Stomach (tissue), 4 donors: ENCODE measurements around the gene SOWAHA.

Source experiments
- CTCF ChIP-seq, 7 experiments: fragments of 450-650 bp in 4 of 7; fragments of 200-600 bp in 3 of 7; sonication (generic) in 3 of 7; IDR thresholded peaks; one replicate each; pipeline ENCODE4 v1.5.1; 2016 to 2019; ENCODE audit warnings: antibody characterized with exemption in 7 of 7, control low read depth in 2 of 7, mild to moderate bottlenecking in 1 of 7
- EP300 ChIP-seq: sonication (generic); formaldehyde crosslinking; IDR thresholded peaks from one replicate; pipeline ENCODE4 v1.6.1; 2017; ENCODE audit warnings: antibody characterized with exemption
- POLR2A ChIP-seq, 4 donors: fragments of 450-650 bp; IDR thresholded peaks; one replicate each; pipeline ENCODE4 v1.6.1; 2016; ENCODE audit warnings: antibody characterized with exemption in 4 of 4, control low read depth in 2 of 4, mild to moderate bottlenecking in 1 of 4, moderate library complexity in 1 of 4
- POLR2AphosphoS5 ChIP-seq, 3 donors: sonication (generic); formaldehyde crosslinking; IDR thresholded peaks; one replicate each; pipeline ENCODE4 v1.6.1; 2016; ENCODE audit warnings: antibody characterized with exemption in 3 of 3

DNA sequence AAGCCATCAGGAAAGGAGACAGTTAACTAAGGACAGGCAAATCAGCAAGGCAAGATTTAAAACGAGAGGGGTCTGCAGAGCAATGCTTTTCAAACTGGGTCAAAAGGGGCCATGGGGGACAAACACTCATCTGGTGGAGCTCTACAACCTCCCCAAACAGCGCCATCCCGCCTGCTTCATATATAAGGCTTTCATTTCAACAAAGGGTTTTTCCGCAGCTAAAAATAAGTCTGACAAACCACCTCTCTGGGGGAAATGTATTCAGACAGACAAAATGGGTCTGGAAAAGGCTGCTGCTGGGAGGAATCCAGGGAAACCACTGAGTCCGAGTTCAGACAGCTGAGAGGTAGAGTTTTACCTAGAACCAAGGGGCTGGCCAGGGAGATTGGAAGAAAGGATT lies 27.7 kb upstream of the SOWAHA start:
- TF ChIP-seq CTCF (IDR thresholded peaks at IDR 0.05) (no peak), POLR2A (IDR thresholded peaks at IDR 0.05) (no peak), POLR2AphosphoS5 (IDR thresholded peaks at IDR 0.05) (no peak), EP300 (no peak)
